GM18507 (cell line): ENCODE results near the gene BMP4.
"Not testable (repeated sequence)": the region's sequence is repeated elsewhere in the genome, so short reads cannot be mapped to it uniquely, and the experiment has no call there.

ENCODE experiments used
- DNase-seq: peaks from one replicate; pipeline ENCODE4 v3.0.0; 2011; ENCODE audit warnings: low read depth; ENCODE audit not compliant: insufficient read length; ENCODE audit errors: extremely low spot score
- FAIRE-seq: peaks from 2 replicates; lab custom pipeline; 2011; peaks lifted over from hg19 to GRCh38; lab: Jason Lieb, UNC

BMP4 gene

GRCh38 chr14:53956427-53957201, at the start of gene BMP4:
Gene BMP4, minus strand, starts transcription at chr14:53956825. Its CDS starts 4,603 bp downstream, at chr14:53952222.
- no peak for FAIRE-seq
- DNase-seq: no peak

GRCh38 chr14:54003064-54003463, 46.4 kb upstream of the BMP4 start:
- FAIRE-seq (no peak), DNase-seq (no peak)

GRCh38 chr14:54002653-54003052, 46.0 kb upstream of the BMP4 start:
- FAIRE-seq: no peak

GRCh38 chr14:54001189-54001878, 44.7 kb upstream of the BMP4 start:
- FAIRE-seq (no peak), DNase-seq (no peak)

More at GRCh38 chr14:54002653-54003052, 46.0 kb upstream of the BMP4 start:
- no peak for DNase-seq

DNA sequence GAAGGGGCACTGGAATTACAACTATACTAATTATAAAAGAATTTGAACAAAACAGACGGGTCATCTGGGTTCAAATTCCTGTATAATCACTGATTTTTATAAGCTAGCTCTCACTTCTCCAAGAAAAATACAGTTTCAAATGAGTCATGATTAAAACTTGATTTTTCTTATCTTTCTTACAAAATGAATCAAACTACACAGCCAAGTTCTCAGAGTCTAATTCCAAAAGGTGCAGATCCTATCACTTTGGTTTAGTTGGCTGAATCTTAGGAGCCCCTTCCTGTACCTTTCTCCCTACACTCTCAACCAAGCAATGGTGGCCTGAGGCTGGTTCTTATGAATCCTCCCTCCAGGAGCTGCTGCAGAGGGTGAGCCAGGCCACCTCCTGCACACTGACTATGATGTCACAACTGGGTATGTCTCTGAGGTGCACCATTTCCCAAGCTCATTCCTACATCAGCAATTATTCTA, 43.8 kb upstream of the BMP4 start:
- FAIRE-seq (no peak), DNase-seq (no peak)

DNA sequence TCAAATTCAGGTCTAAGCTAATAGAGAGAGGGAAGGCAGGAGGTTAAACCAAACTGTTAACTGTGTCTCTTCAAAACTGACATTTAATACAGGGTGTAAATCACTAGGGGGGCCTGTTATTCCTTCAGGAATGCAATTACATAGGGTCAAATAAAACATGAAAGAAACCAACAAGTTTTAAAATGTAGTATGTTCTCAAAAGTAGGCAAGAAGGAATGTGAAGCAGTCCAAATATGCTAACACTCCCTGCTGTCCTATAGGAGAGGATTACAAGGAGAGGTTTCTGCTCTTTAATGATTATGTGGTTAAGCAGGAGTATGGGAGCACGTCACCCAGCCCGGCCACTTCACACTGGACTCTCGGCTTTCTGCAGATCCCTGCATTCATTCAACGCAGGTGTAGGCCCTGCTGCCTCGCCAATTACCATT, 42.5 kb upstream of the BMP4 start:
- DNase-seq: no peak

DNA sequence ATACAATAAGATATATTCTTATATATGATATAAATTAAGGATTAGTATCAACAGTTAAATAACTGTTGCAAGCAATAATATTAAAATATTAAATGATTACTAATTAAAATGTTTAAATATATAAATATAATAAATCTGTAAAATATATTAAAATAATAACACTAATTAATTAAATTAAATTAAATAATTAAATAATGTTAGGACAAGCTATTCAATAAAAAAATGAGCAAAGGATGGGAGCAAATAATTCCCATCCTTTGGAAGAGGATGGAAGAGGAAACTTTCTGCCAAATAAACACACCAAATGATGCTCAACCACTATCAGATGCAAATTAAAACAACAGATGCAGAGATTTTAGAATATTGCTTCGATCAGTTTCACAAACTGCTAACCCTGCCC, 39.4 kb upstream of the BMP4 start:
- FAIRE-seq (no peak), DNase-seq (no peak)

More for the DNA sequence above, 42.5 kb upstream of the BMP4 start:
- no peak for FAIRE-seq

DNA sequence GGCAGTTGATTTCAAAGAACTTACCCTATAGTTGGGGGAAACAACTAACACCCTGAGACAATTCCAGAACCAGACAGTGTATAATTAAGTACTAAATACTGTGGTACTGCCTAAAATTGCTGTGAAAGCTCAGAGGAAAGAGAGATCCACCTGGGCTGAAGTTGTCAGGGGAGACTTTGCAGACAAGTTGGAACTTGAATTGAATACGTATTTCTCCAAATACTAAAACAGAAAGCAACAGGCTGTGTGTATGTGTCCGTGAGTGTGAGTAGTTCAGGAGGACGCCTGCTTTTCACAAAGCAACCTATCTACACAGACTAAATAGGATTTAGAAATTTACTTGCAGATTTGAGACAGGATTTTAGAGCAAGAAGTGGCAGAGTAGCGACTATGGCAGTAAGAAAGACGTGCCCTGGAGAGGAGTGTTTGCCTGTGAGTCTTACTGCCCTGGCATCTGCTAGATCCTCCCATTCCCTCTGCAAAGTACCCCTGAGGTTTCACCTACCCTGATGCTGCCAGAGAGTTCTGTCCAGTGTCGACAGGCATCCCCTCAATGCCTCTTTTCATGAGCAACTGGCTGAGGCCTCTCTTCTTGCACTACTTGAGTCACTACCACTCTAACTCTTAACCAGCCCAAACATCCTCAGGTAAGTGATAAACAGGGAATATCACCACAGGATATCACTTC, 37.4 kb upstream of the BMP4 start:
- DNase-seq (no peak), FAIRE-seq (no peak)

- DNase-seq (no peak), FAIRE-seq (no peak)
These were observed 34.4 kb upstream of the BMP4 start for GRCh38 chr14:53990978-53991377.

- not testable (repeated sequence) for FAIRE-seq, DNase-seq
These were observed 30.1 kb upstream of the BMP4 start for GRCh38 chr14:53986718-53987117.

DNA sequence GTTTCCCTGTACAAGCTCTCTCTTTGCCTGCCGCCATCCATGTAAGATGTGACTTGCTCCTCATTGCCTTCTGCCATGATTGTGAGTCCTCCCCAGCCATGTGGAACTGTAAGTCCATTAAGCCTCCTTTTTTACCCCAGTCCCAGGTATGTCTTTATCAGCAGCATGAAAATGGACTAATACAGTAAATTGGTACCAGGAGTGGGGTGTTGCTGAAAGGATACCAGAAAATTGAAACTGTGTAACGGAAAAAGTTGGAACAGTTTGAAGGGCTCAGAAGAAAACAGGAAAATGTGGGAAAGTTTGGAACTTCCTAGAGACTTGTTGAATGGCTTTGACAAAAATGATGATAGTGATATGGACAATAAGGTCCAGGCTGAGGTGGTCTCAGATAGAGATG, 28.3 kb upstream of the BMP4 start:
- DNase-seq, FAIRE-seq: not testable (repeated sequence)

DNA sequence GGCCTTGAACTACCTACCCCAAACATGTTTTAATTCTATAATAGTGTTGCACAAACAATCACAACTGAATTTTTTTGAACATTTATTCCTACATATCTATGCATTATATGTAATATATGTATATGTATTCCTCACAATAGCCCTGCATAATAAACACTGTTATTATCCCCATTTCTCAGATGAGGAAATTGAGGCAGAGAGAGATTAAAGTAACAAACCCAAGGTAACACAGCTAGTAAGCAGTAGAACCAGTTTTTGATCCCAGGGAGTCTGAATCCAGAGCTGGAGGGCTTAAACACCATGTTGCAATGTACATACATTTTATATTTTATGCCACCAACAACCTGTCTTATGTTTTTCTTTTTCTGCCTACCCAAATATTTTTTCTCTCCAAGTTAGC, 26.5 kb upstream of the BMP4 start:
- DNase-seq: no peak
- no peak for FAIRE-seq

DNA sequence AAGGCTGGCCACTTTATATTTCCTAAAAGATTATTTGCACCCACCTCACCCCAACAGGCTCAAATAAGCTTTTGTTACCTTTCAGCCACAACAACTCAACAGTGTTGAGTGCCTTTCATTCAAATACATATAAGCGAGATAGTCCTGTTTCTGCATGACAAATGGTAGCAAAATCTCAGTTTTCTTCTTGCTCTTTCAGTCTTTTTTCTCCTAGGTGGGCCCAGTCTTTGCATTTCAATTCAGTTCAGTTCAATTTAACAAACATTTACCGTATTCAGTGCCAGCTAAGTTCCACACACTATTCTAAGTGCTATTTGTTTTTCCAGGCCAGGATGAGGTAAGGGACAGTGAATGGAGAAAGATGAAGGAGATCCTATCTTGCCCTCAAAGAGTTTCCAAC, 25.9 kb upstream of the BMP4 start:
- DNase-seq (no peak), FAIRE-seq (no peak)

GRCh38 chr14:53979747-53980642, 23.4 kb upstream of the BMP4 start:
- DNase-seq (no peak), FAIRE-seq (no peak)

- no peak for FAIRE-seq
These were observed 22.6 kb upstream of the BMP4 start for GRCh38 chr14:53979113-53979681.

GRCh38 chr14:53978194-53978593, 21.6 kb upstream of the BMP4 start:
- FAIRE-seq: no peak
- DNase-seq: no peak

More at GRCh38 chr14:53979113-53979681, 22.6 kb upstream of the BMP4 start:
- DNase-seq: no peak

GRCh38 chr14:53975444-53975843, 18.8 kb upstream of the BMP4 start:
- DNase-seq: no peak
- no peak for FAIRE-seq

GRCh38 chr14:53971521-53971920, 14.9 kb upstream of the BMP4 start:
- no peak for FAIRE-seq

DNA sequence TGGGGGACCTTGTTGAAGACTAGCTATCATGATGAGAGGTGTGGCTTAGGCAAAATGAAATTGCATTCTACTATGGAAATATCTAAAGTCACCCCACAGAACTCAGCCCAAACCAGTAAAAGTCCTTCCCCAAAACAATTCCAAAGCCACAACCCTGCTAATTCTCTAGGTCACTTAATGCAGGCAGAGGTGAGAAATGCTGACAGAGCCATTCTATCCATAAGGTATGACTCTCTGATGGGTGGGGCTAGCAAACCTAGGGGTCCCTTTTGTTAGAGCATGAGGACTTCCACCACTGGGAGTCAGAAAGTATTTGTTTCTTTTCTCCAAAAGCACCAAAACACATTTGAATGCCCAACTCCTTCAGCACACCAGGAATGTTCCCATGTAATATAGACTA, 12.7 kb upstream of the BMP4 start:
- FAIRE-seq (no peak), DNase-seq (no peak)

More at GRCh38 chr14:53971521-53971920, 14.9 kb upstream of the BMP4 start:
- no peak for DNase-seq
